Endodermal cell (in vitro differentiated cells): ENCODE measurements around the gene LYL1. TPM values are rescaled to one million over a fixed set of nuclear protein-coding genes. Genes with fewer than 3 reads are reported as not detected.

Source experiments
- DNase-seq: peaks from one replicate; pipeline ENCODE4 v3.0.0-alpha.2; 2017
- H3K27ac ChIP-seq: 2 replicates; pipeline ENCODE4 v1.5.1; 2013; ENCODE audit warnings: mild to moderate bottlenecking, low read depth, low read length, moderate library complexity
- H3K27me3 ChIP-seq: 2 replicates; pipeline ENCODE4 v1.6.1; 2013; ENCODE audit warnings: mild to moderate bottlenecking, low read length, moderate library complexity; ENCODE audit not compliant: insufficient read depth, control insufficient read depth, poor library complexity, severe bottlenecking
- H3K36me3 ChIP-seq: 2 replicates; pipeline ENCODE4 v1.7.0; 2013; ENCODE audit warnings: mild to moderate bottlenecking, low read length, moderate library complexity; ENCODE audit not compliant: control insufficient read depth, insufficient read depth
- H3K4me1 ChIP-seq: one replicate; pipeline ENCODE4 v1.7.0; 2013; ENCODE audit warnings: low read length; ENCODE audit not compliant: control insufficient read depth, insufficient read depth
- H3K4me3 ChIP-seq: 2 replicates; pipeline ENCODE4 v1.5.1; 2013; ENCODE audit warnings: mild to moderate bottlenecking, low read length, moderate library complexity
- H3K9ac ChIP-seq: 2 replicates; pipeline ENCODE4 v1.6.1; 2013; ENCODE audit warnings: mild to moderate bottlenecking, low read length, moderate library complexity; ENCODE audit not compliant: poor library complexity, severe bottlenecking; ENCODE audit errors: extremely low read depth
- H3K9me3 ChIP-seq: 2 replicates; pipeline ENCODE4 v1.6.1; 2013; ENCODE audit warnings: mild to moderate bottlenecking, low read length, moderate library complexity; ENCODE audit not compliant: control insufficient read depth
- H3K27ac Mint-ChIP-seq: 2 replicates; pipeline ENCODE4 v1.8.0; 2020; ENCODE audit warnings: mixed read lengths
- H3K27me3 Mint-ChIP-seq: 2 replicates; pipeline ENCODE4 v1.8.0; 2021; ENCODE audit warnings: mild to moderate bottlenecking, mixed read lengths; ENCODE audit not compliant: insufficient read depth
- H3K36me3 Mint-ChIP-seq: 2 replicates; pipeline ENCODE4 v1.8.0; 2020; ENCODE audit warnings: low read depth, mixed read lengths
- H3K4me1 Mint-ChIP-seq: 2 replicates; pipeline ENCODE4 v1.8.0; 2020; ENCODE audit warnings: mixed read lengths
- H3K4me3 Mint-ChIP-seq: 2 replicates; pipeline ENCODE4 v1.8.0; 2020; ENCODE audit warnings: mild to moderate bottlenecking, moderate library complexity, mixed read lengths
- H3K9me3 Mint-ChIP-seq: 2 replicates; pipeline ENCODE4 v1.8.0; 2020; ENCODE audit warnings: mild to moderate bottlenecking, mixed read lengths
- WGBS, 2 experiments: methylation state at CpG; one replicate each; pipeline versions ENCODE4 v1.1.5 to v1.1.7; 2013; ENCODE audit warnings: missing lambda C conversion rate in 2 of 2, mixed read lengths in 1 of 2; ENCODE audit not compliant: insufficient coverage in 1 of 2, insufficient read length in 1 of 2; 5-methylcytosine and 5-hydroxymethylcytosine counted together
- total RNA-seq, 2 donors: library from RNA; stranded (reverse); fragmentation: NEBNext Ultra II Directional in 1 of 2; extraction: Animal tissue kit (Norgen Biotek cat#: 25700) in 1 of 2; gene quantifications; 2 replicates in 1 of 2; 3 replicates in 1 of 2; pipeline ENCODE4 v1.2.1, GENCODE V29; 2021
- TF ChIP-seq, protein P1 (sequence below): fragments of 200-600 bp; sonication (generic); conservative IDR thresholded peaks from 2 replicates; pipeline ENCODE4 v1.5.0; 2021; ENCODE audit warnings: antibody characterized with exemption, mild to moderate bottlenecking

Gene LYL1
- total RNA-seq, 2 donors from 2014 or later = 1.9 to 2.0 TPM

DNA sequence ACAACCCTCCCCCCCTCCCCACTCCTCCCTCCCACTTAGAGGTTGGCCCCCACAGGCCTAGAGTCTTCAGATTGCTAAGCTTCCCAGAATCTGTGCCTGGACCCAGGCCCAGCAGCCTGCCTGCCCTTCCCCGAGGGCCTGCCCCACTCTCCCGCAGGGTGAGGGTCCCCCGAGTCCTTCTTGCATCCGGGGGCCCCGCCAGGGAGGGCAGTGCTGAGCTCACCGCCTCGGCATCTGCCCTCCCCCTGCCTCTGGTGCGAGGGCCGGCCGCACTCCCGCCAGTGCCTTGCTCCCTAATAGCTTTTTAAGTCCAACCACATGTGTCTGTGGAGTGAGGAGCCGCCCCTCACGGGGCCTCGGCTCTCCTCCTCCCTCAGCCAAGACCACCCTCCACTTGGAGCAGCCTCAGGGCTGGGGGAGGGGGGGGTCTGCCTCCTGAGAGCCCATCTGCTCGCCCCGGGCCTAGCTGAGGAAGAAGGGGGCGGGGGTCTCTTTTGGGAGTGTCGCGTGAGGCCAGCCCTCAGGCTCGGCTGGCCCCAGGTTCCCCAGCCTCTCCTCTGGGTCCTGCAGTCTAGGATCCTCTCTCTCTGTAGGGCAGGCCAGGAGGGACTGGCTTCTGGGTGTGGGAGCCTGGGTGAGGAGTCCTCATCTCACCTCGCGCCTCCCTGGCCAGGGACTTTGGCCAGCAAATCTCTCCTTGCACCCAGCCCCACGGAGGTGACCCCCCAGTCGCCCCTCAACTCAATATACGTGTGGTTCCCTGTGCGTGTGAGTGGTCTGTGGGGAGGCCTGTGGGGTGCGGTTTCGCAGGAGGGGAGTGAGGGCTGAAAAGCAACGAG lies 47.2 kb downstream of the LYL1 start:
- TF ChIP-seq, protein P1, sequence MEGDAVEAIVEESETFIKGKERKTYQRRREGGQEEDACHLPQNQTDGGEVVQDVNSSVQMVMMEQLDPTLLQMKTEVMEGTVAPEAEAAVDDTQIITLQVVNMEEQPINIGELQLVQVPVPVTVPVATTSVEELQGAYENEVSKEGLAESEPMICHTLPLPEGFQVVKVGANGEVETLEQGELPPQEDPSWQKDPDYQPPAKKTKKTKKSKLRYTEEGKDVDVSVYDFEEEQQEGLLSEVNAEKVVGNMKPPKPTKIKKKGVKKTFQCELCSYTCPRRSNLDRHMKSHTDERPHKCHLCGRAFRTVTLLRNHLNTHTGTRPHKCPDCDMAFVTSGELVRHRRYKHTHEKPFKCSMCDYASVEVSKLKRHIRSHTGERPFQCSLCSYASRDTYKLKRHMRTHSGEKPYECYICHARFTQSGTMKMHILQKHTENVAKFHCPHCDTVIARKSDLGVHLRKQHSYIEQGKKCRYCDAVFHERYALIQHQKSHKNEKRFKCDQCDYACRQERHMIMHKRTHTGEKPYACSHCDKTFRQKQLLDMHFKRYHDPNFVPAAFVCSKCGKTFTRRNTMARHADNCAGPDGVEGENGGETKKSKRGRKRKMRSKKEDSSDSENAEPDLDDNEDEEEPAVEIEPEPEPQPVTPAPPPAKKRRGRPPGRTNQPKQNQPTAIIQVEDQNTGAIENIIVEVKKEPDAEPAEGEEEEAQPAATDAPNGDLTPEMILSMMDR = no peak
- no peaks in the 10 kb centered on the region for H3K36me3 ChIP-seq
- H3K27me3 ChIP-seq = peaks cover 89% of the 10 kb centered on the region
- no peak overlapping the region for H3K27ac Mint-ChIP-seq
- H3K4me3 ChIP-seq = no peak overlapping the region
- no peaks in the 10 kb centered on the region for H3K36me3 Mint-ChIP-seq
- peaks cover 32% of the 10 kb centered on the region for H3K4me1 Mint-ChIP-seq
- H3K27me3 Mint-ChIP-seq = peaks cover 95% of the 10 kb centered on the region
- no peak overlapping the region for H3K9ac ChIP-seq
- DNase-seq = peak; percentile 80
- peak overlapping the region; percentile 38 for H3K27ac ChIP-seq
- H3K9me3 ChIP-seq = no peaks in the 10 kb centered on the region
- H3K4me1 ChIP-seq = peaks cover 32% of the 10 kb centered on the region
- H3K9me3 Mint-ChIP-seq = no peaks in the 10 kb centered on the region
- peak overlapping the region; percentile 8 for H3K4me3 Mint-ChIP-seq
- 9 to 30% methylated on average over 16 to 29 of the region's 29 CpGs for WGBS, 2 experiments

DNA sequence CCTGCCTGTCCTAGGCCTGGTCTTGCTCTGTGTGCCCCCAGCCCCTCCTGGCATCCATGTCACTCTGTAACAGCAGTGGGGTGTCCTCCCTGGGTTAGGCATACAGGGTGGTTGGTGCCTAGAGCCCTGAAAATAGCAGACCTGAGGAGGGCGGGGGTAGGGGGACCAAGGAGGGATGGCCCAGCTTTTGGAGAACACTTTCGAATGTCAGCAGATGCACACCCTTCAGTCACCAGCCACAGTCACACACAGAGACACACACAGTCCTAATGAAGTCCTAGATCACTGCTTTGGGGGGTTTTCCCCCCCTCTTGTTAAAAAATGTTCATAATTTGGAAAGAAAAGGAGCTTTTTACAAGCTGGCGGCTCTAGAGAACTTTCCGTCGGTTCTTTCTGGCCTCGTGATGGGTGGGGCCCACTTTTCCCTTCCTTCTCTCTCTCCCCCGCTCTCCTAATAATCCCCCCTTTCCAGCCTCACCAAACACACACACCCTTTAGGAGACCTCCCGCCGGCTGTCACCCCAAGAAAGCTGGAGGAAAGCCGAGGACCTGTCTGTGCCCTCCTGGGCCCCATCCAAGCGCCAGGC lies 47.9 kb downstream of the LYL1 start:
- peaks cover 34% of the 10 kb centered on the region for H3K4me1 ChIP-seq
- H3K9me3 ChIP-seq = no peaks in the 10 kb centered on the region
- Mint-ChIP-seq H3K4me1 (peaks cover 32% of the 10 kb centered on the region), H3K27me3 (peaks cover 95% of the 10 kb centered on the region), H3K9me3 (no peaks in the 10 kb centered on the region), H3K4me3 (no peak overlapping the region), H3K27ac (no peak overlapping the region), H3K36me3 (no peaks in the 10 kb centered on the region)
- H3K36me3 ChIP-seq = no peaks in the 10 kb centered on the region
- no peak overlapping the region for H3K4me3 ChIP-seq
- no peak overlapping the region for H3K9ac ChIP-seq
- H3K27ac ChIP-seq = no peak overlapping the region
- peaks cover 90% of the 10 kb centered on the region for H3K27me3 ChIP-seq
- DNase-seq = peak; percentile 57
- TF ChIP-seq, protein P1 = no peak
- WGBS, 2 experiments = 0 to 66% methylated on average over 1 to 11 of the region's 11 CpGs

DNA sequence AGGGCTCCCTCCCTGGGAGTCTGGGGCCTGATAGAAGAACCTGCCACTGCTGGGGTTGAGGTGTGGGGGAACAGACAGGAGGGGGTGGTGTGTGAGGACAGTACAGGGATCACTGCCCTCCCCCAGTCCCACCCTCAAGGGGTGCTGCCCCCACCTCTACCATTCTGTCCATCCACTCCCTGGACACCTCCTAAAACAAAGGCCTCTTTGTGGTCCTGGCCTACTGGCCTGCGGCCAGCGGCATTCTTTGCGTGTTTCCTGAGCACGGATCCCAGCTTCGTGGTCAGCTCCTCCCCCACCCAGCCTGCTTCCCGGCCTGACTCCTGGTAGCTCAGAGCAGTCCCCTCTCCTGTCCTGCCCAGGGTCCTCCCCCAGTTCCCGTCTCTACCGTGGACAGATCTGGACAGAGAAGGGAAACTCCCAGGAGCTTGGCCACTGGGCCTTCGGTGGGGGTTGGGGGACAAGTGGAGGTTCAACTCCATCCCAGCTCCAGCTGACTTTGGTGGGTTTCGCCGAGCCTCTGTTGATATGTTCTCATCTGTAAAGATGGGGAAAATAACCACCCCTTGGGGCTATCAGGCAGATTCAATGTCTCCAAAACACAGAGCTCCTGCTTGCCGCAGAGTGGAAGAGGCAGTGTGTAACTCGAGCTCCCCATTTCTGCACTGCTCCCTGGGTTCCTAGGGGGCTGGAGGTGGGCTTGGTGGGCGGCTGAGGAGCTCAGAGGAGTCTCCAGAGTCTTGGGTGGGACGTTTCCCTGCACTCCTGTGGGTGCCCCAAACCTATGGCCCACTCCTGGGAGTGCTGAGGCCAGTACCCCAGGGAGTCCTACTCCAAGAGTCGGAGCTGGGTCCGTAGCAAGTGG lies 48.7 kb downstream of the LYL1 start:
- Mint-ChIP-seq H3K4me3 (no peak overlapping the region), H3K36me3 (no peaks in the 10 kb centered on the region), H3K27ac (no peak overlapping the region), H3K27me3 (peaks cover 95% of the 10 kb centered on the region), H3K4me1 (peaks cover 32% of the 10 kb centered on the region), H3K9me3 (no peaks in the 10 kb centered on the region)
- DNase-seq = peak; percentile 71
- Histone ChIP-seq H3K9me3 (no peaks in the 10 kb centered on the region), H3K9ac (no peak overlapping the region), H3K4me1 (peaks cover 34% of the 10 kb centered on the region), H3K36me3 (no peaks in the 10 kb centered on the region), H3K4me3 (no peak overlapping the region), H3K27ac (no peak overlapping the region), H3K27me3 (peaks cover 91% of the 10 kb centered on the region)
- 19 to 62% methylated on average over 4 to 17 of the region's 17 CpGs for WGBS, 2 experiments
- TF ChIP-seq, protein P1 = no peak
